Measurements from ENCODE around the gene RNF166.
A peak's percentile ranks its signal among the peaks of the same experiment; 100 is the strongest.

RNF166 gene

DNA sequence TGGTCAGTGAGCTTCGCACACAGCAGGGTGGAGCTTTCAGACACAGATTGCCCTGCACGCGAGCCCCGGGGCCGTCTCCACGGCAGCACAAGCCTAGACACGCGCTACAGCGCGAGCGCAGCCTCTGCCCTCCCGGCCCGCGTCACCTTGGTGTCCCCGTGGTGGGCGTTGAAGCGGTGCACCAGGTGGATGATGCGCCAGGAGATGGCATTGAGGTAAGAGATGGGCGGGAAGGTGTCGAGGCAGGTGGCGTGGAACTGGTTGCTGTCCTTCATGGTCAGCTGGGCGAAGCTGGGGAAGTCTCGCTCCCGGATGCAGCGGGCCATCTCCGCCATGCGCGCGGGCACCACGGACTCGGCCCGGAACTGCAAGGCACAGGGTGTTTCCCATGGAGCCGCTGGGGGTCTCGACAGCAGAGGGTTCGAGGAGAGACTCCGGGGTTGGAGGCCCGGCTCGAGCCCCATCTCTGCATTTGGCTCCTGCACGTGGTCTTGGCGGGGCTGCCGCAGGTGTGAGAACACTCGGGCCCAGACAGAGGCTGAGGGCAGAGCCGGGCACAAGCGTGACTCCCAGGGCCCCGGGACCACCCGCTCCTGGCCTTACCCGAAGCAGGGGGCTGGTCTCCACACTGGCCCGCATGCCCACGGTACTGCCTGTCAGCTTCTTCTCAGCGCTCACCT is 51.0 kb downstream of the RNF166 start:
- no peak for DNase-seq (ENCODE audit: low read depth in 3 of 3, low spot score in 1 of 3)

DNA sequence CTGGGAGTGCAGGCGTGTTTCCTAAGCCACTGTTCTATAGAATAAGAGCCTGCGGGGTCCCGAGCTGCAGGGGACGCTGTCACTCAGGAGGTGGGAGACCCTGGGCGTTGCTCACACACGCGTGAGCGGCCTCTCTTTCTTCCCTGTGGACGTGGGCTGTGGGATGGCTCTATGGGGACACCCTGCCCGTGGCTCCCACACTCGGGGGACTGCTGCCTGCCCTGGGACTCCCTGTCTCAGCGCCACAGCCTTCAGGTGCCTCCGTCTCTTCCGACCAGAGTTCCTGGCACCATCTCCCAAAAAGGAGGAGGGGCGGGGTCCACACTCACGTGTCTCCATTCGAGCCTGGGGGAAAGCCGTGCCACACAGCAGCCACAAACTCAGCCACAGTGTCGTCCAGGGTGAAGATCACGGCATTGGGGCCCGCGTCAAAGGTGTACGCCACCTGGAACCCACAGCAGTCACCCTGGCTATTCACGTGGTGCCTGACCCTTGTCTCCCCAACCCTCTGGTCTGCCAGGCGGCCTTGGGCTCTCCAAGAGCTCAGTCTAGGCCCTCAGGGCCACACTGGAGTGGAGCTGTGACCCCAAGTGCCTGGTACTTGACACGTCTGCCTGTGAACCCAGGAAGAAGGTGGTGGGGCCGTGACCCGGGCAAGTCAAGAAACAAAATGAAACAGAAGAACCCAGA is 51.7 kb downstream of the RNF166 start:
- no peak for DNase-seq (ENCODE audit: low read depth in 3 of 3, low spot score in 1 of 3)

DNA sequence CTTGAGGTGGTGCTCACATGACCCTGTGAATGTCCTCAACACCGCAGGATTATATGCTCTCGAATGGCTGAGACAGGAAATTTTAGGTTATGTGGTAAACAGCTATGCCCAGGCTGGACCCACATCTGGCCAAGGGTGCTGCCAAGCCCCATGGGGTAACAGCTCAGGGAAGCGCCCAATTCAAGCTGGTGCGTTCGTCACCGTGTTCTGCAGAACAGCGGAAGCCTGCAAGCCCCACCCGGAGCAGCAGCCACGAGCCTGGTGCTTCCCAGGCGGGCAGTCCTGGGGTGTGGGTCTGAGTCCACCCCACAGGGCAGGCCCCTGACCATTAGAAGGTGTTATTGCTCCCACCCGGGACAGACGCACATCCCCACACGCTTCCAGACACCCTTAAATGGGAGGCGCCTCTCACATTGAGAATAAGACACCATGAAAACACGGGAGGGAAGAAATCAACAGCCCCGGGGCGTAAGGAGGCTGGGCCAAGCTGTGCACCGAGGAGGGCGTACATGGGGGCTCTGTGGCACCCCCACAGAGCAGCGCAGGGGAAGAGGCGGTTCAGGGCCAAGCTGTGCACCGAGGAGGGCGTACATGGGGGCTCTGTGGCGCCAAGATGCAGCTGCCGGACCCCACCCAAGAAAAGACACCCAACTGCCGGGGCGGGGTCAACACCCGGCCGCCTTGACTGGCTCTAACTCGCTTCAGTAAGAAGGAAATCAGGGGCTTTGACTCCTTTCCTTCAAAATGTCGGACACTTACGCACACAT is 52.4 kb downstream of the RNF166 start:
- no peak for DNase-seq (ENCODE audit: low read depth in 3 of 3, low spot score in 1 of 3)

DNA sequence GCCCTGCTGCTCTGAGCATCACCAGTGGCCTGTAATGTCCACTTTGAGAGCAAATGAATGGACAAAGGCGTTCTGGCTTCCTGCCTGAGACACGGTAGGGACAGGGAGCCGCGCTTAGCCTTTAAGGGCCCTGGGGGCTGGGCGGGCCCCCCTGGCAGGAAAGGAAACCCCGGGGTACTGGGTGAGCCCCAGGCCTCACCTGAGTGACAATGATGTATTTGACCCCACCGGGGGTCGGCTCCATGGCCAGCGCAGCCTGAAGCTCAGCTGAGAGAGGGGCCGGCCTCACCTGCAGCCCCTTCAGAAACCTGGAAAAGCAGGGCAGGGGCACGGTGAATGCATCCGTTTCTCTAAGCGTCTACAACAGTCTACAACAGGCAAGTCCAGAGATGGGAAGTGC is 53.1 kb downstream of the RNF166 start:
- no peak for DNase-seq (ENCODE audit: low read depth in 3 of 3, low spot score in 1 of 3)

- DNase-seq (ENCODE audit: low read depth in 3 of 3, low spot score in 1 of 3), result no peak
These were observed 53.5 kb downstream of the RNF166 start for GRCh38 chr16:88652762-88653063.

GRCh38 chr16:88651989-88652761 is 54.0 kb downstream of the RNF166 start:
- no peak for DNase-seq (ENCODE audit: low read depth in 3 of 3, low spot score in 1 of 3)

DNA sequence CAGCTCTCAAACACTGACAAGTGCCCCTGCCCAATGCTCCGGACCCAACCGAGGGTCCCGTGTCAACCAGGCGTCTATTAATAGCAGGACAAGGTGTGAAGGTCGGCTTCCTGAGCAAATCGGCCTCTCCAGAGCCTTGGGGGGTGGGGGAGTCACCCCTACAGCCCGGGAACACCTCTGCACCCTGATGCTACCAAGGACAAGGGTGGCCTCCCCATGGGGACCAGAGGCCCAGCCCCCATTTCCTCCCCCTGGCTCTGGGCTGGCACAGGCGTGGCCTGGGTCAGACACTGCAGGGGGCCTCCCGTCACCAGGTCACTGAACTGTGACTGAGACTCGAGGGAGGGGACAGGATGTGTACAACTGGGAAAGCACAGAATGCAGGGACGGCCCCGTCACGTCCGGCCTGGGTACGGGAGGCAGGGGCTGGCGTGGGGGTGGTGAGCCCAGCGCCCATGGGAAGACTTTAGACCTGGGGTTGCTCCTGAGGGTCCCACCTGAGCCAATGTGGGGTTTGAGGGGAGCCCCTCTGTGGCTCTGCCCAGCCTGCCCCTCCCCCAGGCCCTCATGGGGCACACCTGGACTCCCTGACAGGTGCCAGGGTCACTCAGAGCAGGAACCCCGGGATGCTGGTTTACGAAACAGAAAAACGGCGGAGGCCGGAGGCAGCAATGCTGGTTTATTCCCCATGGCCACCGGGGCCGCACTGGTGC is 54.8 kb downstream of the RNF166 start:
- peak; percentile 22 to 49 (median 42) for DNase-seq (ENCODE audit: low read depth in 3 of 3, low spot score in 1 of 3)

GRCh38 chr16:88650749-88651275 is 55.4 kb downstream of the RNF166 start, which contains the start of gene CYBA:
Gene CYBA (minus strand): TSS chr16:88651053. CDS start chr16:88651013, 40 bp downstream.
- DNase-seq (ENCODE audit: low read depth in 3 of 3, low spot score in 1 of 3), result peak; percentile 59 to 69 (median 63)

DNA sequence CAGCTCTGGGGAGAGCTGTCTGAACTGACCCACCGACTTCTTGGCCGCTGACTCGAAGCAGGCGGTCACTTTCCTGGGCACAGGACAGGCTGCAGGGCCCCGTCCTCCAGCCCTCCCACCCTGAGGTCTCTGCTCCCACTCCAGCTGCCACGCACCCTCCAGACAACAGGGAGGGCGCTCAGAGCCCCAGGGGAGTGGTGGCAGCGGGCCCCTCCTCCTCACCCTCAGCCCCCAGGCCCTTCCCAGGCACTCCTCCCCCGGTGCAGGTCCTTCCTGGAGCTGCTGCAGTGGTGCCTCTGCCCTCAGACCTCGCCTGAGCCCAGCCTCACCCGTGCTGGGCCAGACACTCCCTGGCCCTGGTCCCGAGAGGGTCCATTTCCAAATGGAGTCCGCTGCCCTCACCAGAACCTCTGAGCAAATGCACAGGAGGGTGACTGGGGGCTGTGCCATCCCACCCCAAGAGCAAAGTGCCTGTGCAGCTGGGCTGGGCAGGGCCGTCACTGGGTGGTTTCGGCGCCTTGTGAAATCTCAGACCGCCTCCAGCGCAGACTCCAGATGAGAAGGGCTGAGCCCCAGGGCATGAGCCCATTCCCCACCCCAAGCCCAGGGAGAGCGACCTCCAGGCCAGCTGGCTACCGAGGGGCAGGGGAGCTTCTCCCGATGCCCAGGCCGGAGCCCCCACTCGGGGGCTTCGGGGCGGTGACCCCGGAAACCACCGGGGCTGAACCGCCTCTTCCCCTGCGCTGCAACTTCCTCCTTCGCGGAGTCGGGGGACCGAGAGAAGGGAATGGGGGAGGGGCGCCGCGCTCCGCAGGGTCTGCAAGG is 56.1 kb downstream of the RNF166 start:
- peak in 1 of 3 donors; percentile 26 for DNase-seq (ENCODE audit: low read depth in 3 of 3, low spot score in 1 of 3)

GRCh38 chr16:88649195-88649923 is 56.8 kb downstream of the RNF166 start:
- DNase-seq (ENCODE audit: low read depth in 3 of 3, low spot score in 1 of 3), result no peak

- no peak for DNase-seq (ENCODE audit: low read depth in 3 of 3, low spot score in 1 of 3)
These were observed 58.8 kb downstream of the RNF166 start for GRCh38 chr16:88647178-88648070.

All from stimulated activated CD4-positive, alpha-beta T cell treated with anti-CD3 and anti-CD28 coated beads, TNF-alpha, amount 100 ng/mL, for 1 hour (primary cell).